Dedifferentiated amniotic fluid mesenchymal stem cell (primary cell): ENCODE data around the gene KCNA3.

Experiments
- DNase-seq: peaks from one replicate; pipeline ENCODE4 v3.0.0-alpha.2; 2016; ENCODE audit errors: extremely low spot score

KCNA3 gene

GRCh38 chr1:110638556-110638955, 36.2 kb downstream of the KCNA3 start:
- no peak for DNase-seq

- DNase-seq = no peak
Observed at GRCh38 chr1:110638058-110638457, 36.7 kb downstream of the KCNA3 start.

DNA sequence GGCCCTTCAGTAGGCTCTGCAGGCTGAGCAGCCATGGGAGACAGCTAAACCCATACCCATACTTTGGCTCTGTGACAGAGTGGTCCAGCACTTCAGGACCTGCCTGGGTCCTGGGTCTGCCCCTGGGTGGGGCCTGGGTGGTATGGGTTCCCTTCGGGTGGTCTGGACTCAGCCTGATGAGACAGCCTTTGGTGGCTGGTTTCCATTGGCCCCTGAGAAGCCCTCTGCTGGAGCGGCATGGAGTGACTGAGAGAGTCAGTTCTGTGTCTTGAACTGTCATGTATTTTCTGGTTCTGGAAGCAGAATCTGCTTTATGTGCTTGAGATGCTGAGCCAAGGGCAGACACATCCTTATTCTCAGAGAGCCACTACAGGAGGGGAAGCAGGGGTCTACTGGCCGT, 37.3 kb downstream of the KCNA3 start:
- no peak for DNase-seq

DNA sequence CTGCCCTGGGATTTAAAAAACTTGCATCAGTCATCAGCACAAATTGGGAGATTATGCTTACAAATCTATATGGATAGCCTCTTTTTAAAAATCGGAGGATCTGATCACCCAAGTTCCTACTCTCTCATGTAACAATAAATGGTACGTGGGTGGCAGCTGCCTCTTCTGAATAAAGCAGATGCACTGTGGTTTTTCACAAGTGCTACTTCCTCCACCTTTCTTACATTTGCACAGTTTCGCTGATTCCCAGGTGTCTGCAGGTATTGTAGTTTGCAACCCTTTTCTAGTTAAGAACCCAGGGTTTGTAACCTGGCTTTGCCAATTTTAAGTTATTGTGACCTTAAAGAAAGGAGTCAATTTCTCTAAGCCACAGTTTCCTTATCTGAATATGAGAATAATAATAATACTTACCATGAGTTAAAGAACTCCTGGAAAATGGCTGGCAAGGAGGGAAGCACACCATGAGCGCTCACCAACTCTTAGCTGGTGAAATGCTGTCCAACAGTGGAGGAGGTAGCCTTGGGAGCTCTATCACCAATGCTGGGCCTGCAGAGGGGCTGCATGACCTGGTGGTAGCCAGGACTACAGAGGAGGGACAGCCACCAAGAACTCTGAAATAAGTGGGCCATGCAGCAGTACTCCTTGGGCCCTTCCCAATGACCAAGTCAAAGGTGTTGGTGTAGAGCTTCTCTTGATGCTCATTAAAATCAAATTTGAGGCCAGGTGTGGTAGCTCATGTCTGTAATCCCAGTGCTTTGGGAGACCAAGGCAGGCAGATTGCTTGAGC, 38.4 kb downstream of the KCNA3 start:
- no peak for DNase-seq

DNA sequence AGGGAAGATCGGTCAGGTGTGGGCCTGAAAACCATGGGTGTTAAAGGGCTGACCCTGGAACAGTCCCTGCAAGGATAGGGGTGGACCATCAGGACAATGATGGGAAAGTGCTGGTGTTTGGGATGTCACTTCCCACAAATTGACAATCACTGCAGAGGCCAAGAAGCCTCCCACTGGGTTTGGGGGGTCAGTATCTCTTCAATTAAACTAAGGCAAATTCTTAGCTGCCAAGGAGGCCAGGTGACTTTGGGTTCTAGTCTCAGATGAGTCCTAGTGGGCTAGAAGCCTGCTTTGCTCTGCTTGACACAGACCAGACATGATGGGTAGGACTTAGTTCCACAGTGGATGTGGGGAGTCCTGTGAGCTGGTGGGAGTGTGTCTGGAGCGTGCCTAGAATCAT, 39.3 kb downstream of the KCNA3 start:
- no peak for DNase-seq

DNA sequence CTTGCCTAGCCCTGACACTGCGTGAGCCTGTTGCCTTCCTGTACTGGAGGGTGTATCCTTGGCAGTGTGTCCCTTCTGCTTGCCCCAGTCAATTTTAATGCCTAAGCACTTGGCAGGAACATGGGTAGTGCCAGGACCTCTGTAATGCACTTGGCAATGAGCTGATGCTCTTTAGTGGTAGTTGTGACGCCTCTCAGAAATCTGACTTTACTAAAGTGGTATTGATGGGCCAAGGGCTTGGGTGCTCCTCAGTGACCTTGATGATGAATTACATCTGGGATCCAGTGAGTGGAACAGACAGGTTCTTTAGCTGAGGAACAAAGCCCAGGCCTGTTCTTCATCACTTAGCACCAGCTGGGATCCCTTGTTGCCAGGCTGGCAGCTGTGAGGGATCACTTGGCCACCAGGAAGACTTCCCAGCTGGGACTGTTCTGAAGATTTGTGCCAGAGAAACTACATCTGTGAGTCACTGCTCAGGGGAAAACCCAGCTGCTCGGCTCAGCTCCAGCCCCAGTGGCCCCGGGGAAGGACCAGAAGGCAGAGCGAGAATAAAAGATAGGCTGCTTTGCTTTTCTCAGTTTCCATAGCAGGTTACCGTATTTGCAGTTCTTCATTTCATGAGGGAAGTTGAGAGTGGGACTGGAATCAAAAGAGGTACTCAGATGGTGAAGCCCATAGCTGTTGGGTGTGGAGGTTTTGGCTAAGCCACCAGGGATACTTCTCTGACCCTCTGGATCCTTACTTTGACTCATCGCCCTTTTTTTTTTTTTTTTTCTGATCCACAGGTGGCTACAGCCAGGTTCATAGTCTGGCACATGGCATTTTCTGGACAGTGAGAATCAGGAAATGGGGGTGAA, 40.1 kb downstream of the KCNA3 start:
- DNase-seq = peak; percentile 18

GRCh38 chr1:110634086-110634454, 40.7 kb downstream of the KCNA3 start:
- DNase-seq = no peak

DNA sequence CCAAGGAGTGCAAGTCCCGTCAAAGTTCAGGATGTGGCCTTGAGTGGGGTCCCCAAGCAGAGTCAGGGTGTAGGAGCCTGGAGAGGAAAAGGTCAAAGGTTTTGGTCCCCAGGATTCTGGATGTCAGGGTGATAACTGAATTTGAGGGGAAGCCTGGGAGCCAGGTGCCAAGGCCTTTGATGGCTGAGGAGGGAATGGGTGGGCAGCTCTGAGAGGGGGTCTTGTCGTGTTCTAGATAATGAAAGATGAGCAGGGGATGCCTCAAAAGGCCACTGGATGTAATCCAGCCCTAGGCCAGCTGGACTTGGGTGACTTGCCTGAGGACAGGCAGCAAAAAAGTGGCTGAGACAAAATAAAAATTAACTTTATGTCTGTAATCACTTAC, 41.1 kb downstream of the KCNA3 start:
- DNase-seq = no peak

DNA sequence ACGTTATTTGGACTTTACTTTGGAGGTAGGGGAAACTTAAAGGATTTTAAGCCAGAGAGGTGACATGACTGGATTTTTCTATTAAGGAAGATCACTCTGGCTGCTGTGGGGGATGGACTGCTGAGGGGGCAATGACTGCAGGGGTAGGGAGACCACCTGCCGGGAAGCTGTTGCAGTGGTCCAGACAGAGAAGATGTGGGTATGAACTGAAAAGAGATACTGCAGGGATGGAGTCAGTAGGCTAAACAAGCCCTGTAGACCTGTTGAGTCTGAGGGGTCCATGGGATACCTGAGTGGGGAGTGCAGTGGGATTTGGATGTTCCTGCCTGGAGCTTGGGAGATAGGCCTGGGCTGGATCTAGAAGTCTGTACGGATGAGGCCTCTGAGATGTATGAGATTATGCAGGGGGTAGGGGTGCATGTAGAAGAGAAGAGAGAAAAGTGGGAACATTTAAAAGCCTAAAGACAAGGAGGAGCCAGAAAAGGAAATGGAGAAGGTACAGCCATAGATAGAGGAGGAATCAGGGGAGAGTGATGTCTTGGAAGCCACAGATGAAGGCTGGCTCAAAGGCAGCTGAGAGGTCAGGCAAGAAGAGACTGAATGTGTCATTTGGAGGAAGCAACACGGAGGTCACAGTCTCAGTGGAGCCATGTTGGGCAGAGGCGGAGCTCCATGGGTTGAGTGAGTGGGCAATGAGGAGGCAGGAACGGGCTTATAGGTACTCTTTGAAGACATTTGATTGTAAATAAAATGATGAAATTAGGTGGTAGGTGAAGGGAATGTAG, 42.7 kb downstream of the KCNA3 start:
- DNase-seq = no peak

DNA sequence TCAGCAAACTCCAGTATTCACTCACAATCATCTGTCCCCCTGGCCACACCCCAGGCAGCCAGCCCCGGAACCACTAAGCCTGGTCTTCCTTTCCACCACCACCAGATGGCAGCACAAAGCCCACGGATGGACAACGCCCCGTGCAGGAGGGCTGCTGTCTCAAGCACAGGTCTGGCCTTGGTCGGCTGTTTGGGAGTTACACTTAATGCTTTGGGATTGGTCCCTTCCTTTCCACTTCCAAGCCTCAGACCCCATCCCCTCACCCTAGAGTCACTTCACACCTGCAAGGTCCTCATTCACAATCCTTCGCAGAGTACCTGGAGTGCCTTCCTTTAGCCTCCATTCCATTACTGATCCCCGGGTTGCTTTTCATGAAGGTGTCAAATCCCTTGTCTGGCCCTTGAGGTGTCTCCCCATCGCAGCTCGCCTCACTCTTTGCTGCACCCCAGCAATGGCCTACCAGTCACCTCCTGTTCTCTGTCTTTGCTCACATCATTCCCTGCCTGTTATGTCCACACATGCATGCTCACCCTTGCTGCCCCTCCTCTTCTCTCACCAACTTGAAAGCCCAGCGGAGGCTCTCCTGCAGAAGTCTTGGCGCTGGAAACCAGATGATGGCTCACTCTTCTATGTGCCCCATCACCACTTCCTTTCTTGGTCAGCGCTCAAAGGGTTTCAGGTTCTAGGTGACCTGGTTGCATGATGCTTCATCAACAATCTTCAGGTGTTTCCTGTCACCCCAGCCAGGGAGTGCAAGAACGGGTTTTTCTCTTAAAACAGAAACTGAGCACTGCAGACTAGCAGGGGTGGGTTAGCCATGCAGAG, 43.7 kb downstream of the KCNA3 start:
- peak; percentile 31 for DNase-seq

GRCh38 chr1:110628323-110629105, 46.2 kb downstream of the KCNA3 start:
- no peak for DNase-seq

GRCh38 chr1:110627764-110628163, 47.0 kb downstream of the KCNA3 start:
- DNase-seq = no peak

DNA sequence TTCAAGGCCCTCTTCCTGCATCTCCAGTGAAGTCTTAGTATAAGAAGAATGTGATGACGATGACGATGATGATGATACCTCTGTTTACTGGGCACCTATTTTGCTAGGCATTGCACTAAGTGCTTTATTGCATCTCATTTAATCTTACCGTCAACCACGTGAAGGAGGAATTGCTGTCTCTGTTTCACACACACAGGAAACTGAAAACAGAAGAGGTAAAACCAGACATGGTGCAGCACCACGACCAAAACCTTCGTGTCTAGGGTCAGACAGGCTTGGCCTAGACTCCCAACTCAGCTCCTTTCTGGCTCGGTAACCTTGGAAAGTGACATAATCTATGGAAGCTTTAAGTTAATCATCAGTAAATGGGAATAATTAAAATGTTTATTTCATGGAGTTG, 47.9 kb downstream of the KCNA3 start:
- no peak for DNase-seq
